Left lung (tissue), 10 donors: ENCODE measurements around the gene BCL7A. TPM values are rescaled to one million over a fixed set of nuclear protein-coding genes. Genes with fewer than 3 reads are reported as not detected.
A peak's percentile ranks its signal among the peaks of the same experiment; 100 is the strongest.

ENCODE experiments used
- ATAC-seq: fragments of 200-7000 bp; cut with Tn5 transposase; one replicate; pipeline ENCODE4 v1.9.1; 2020; ENCODE audit warnings: moderate library complexity
- DNase-seq, 4 donors: peaks; one replicate each; pipeline ENCODE4 v3.0.0-alpha.2; 2013 to 2020
- H3K27ac ChIP-seq, 2 donors: fragments of 200-600 bp; sonication (generic) in 1 of 2; one replicate each; pipeline versions ENCODE4 v1.5.0 to v1.8.0; 2020 to 2021
- H3K27me3 ChIP-seq, 2 donors: fragments of 200-600 bp; sonication (generic) in 1 of 2; one replicate each; pipeline versions ENCODE4 v1.5.0 to v1.8.0; 2020 to 2021
- H3K36me3 ChIP-seq, 2 donors: fragments of 200-600 bp; sonication (generic) in 1 of 2; one replicate each; pipeline versions ENCODE4 v1.5.0 to v1.8.0; 2020 to 2021
- H3K4me1 ChIP-seq, 2 donors: fragments of 200-600 bp; one replicate each; pipeline ENCODE4 v1.8.0; 2021
- H3K4me3 ChIP-seq, 2 donors: fragments of 200-600 bp; sonication (generic) in 1 of 2; one replicate each; pipeline versions ENCODE4 v1.5.0 to v1.8.0; 2020 to 2021; ENCODE audit warnings: mild to moderate bottlenecking in 1 of 2
- H3K9me3 ChIP-seq, 2 donors: fragments of 200-600 bp; sonication (generic) in 1 of 2; one replicate each; pipeline versions ENCODE4 v1.5.0 to v1.8.0; 2020 to 2021
- intact Hi-C, 2 donors: fragments of 100-400 bp; cut with DNase I; formaldehyde crosslinking; loops; one replicate each; pipeline versions ENCODE4 v1.11.2 to v1.14.2; 2022
- polyA plus RNA-seq, 6 donors: library from polyadenylated mRNA; unstranded; fragments of 120-200 nt; gene quantifications; one replicate each; pipeline ENCODE4 v1.2.1, GENCODE V29; 2013; ENCODE audit not compliant: insufficient read length in 6 of 6
- total RNA-seq, 2 donors: library from RNA; stranded (reverse); fragmentation: NEBNext Ultra II Directional; extraction: Animal tissue kit (Norgen Biotek cat#: 25700); gene quantifications; one replicate each; pipeline ENCODE4 v1.2.1, GENCODE V29; 2021
- TF ChIP-seq, protein P1 (sequence below), 2 donors: fragments of 200-600 bp; sonication (generic) in 1 of 2; IDR thresholded peaks; one replicate each; pipeline versions ENCODE4 v1.5.0 to v1.8.0; 2021; ENCODE audit warnings: antibody characterized with exemption in 2 of 2
- donor health status: DM: no; HTN: yes; CAD: no.
- donor health status: DM: no; HTN: no; CAD: no.

The BCL7A gene
- total and polyA plus RNA-seq, 8 donors = 7.0 to 18.4 (median 16.8) TPM

DNA sequence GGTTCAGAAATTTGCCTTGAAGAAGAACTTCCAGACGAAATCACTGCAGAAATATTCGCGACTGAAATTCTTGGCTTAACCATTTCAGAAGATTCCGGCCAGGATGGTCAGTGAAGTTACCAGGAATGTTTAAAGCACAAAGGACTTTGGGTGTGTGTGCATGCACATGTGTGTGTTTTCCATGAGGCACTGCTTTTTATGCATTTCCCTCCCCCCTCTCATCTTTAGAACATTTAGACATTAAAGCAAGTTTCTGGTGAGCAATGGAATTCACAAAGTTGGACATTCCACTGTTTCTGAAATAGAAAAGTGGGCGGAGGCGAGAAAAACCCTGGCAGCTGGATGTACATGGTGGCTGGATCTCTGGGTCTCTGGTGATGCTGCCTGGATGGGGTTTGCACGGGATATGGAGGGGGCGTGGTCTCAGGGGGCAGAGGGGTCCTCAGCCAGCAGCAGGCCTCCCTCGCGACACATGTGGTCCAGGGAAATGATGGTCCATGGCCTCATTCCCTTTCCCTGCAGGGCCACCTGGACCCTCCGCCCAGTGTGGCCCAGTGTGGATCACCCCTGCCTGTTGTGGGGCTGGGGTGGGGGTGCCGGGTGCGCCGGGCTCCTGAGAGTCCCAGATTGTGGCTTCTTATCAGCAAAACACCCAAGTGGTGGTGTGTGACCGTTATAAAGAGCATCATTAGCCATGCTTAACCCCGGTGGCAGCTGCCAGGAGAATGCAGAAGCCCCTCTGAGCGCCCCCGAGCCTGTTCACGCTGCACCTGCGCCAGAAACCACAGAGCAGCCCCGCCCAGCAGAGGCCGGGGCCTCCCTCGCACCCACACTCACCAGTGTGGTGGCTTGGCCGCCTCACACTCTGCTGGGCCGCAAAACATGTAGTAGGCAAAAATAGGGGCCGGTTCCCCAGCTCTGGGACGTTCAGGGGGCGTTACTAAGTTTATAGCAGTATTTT lies 17.8 kb upstream of the BCL7A start:
- ATAC-seq (peak; percentile 33), DNase-seq (no peak)
- TF ChIP-seq, protein P1, sequence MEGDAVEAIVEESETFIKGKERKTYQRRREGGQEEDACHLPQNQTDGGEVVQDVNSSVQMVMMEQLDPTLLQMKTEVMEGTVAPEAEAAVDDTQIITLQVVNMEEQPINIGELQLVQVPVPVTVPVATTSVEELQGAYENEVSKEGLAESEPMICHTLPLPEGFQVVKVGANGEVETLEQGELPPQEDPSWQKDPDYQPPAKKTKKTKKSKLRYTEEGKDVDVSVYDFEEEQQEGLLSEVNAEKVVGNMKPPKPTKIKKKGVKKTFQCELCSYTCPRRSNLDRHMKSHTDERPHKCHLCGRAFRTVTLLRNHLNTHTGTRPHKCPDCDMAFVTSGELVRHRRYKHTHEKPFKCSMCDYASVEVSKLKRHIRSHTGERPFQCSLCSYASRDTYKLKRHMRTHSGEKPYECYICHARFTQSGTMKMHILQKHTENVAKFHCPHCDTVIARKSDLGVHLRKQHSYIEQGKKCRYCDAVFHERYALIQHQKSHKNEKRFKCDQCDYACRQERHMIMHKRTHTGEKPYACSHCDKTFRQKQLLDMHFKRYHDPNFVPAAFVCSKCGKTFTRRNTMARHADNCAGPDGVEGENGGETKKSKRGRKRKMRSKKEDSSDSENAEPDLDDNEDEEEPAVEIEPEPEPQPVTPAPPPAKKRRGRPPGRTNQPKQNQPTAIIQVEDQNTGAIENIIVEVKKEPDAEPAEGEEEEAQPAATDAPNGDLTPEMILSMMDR (IDR thresholded peaks at IDR 0.05) = no peak
- peaks cover 0 to 19% of the 10 kb centered on the region in 2 donors for H3K27me3 ChIP-seq
- H3K4me3 ChIP-seq = no peak overlapping the region
- peak overlapping the region in 1 of 2 donors; percentile 33 for H3K27ac ChIP-seq
- H3K9me3 ChIP-seq = no peaks in the 10 kb centered on the region
- intact Hi-C loops = no loop called here
- H3K4me1 ChIP-seq = peaks cover 0 to 6% of the 10 kb centered on the region in 2 donors
- H3K36me3 ChIP-seq = no peaks in the 10 kb centered on the region

DNA sequence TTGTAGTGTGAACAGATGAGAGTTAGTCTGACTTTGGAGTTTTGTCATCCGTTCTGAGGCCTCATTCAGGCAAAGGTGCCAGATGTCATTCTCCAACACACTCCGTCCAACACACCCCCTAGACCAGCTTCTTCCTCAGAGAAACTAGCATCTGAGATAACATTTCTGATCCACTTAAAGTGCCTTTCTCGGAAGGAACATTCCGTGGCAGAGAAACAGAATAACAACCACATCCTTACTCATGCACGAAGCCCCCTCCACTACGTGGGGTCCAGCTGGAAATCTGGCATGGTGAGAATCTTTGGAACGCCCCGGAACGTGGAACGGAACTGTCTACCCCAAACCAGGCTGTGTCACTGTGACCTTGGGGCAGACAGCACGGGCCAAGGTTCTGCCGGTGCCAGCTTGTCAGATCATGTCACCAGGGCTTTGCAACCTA lies 17.0 kb upstream of the BCL7A start:
- no peak overlapping the region for H3K4me3 ChIP-seq
- DNase-seq = no peak
- peaks cover 0 to 19% of the 10 kb centered on the region in 2 donors for H3K27me3 ChIP-seq
- ATAC-seq = no peak
- TF ChIP-seq, protein P1 (IDR thresholded peaks at IDR 0.05) = no peak
- H3K27ac ChIP-seq = peak overlapping the region in 1 of 2 donors; percentile 13
- intact Hi-C loops = no loop called here
- H3K4me1 ChIP-seq = peaks cover 0 to 6% of the 10 kb centered on the region in 2 donors
- H3K9me3 ChIP-seq = no peaks in the 10 kb centered on the region
- no peaks in the 10 kb centered on the region for H3K36me3 ChIP-seq

DNA sequence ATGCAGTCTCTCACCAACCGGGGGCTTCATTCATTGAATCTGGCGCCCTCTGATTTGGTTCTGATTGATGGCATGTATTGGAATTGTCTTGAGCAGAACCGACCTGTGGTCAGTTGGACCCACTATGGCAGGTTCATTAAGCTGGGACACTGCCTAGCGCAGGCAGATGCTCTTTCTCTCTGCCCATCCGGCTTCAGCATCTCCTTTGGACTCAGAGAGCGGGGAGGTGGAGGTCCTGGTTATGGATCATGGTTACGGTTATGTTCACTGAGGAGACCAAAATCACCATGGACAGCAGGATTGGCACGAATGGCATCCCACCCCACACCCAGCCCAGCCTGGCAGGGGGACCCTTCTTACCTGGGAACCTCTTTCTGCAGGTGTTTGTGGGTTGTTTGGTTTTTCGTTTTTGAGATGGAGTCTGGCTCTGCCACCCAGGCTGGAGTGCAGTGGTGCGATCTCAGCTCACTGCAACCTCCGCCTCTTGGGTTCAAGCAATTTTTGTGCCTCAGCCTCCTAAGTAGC lies 16.4 kb upstream of the BCL7A start:
- intact Hi-C loops = no loop called here
- TF ChIP-seq, protein P1 (IDR thresholded peaks at IDR 0.05) = no peak
- H3K27me3 ChIP-seq = peaks cover 0 to 19% of the 10 kb centered on the region in 2 donors
- DNase-seq (no peak), ATAC-seq (no peak)
- H3K9me3 ChIP-seq = no peaks in the 10 kb centered on the region
- peaks cover 0 to 6% of the 10 kb centered on the region in 2 donors for H3K4me1 ChIP-seq
- no peaks in the 10 kb centered on the region for H3K36me3 ChIP-seq
- H3K4me3 ChIP-seq = no peak overlapping the region
- peak overlapping the region in 1 of 2 donors; percentile 13 for H3K27ac ChIP-seq

DNA sequence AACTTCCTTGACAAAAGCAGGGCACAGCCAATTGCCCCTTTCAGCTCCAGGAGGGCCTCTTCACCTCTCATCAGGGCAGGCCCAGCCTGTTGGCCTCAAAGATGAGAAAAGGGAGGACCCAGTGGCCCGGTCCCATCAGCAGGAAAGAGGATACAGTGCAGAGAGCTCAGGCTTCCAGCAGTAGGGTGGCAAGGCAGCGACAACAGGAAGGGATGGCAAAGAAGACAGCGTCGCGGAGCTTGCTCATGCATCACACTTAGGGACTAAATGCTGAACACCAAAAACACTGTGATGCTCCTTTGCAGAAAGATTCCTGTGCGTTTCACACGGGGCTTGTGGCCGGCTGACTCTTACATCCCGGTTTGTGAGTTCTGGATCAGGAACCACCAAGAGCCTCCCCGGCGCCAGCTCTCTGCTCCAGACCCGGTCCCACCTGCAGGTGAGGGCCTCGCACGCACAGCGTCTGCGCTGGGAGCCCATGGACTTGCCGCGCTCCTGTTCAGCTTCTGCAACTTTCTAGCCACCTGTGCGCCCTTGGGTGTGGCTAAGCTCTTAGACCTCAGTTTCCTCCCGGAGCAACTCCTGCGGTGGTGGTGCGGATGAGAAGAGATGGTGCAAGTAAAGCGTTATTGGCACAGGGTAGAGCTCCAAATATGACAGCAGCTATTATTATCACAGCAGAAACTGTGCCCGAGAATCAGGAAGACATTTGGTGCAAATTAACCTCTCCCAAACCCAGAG lies 15.3 kb upstream of the BCL7A start:
- Histone ChIP-seq H3K27me3 (peaks cover 0 to 19% of the 10 kb centered on the region in 2 donors), H3K9me3 (no peaks in the 10 kb centered on the region), H3K4me1 (peaks cover 0 to 6% of the 10 kb centered on the region in 2 donors), H3K36me3 (no peaks in the 10 kb centered on the region), H3K27ac (no peak overlapping the region), H3K4me3 (no peak overlapping the region)
- intact Hi-C loops = no loop called here
- TF ChIP-seq, protein P1 (IDR thresholded peaks at IDR 0.05) = no peak
- DNase-seq (no peak), ATAC-seq (no peak)
